ENCODE data around the gene NPTX1.

GRCh38 chr17:80451104-80451775 is 25.2 kb downstream of the NPTX1 start:
- TF ChIP-seq, protein P1, sequence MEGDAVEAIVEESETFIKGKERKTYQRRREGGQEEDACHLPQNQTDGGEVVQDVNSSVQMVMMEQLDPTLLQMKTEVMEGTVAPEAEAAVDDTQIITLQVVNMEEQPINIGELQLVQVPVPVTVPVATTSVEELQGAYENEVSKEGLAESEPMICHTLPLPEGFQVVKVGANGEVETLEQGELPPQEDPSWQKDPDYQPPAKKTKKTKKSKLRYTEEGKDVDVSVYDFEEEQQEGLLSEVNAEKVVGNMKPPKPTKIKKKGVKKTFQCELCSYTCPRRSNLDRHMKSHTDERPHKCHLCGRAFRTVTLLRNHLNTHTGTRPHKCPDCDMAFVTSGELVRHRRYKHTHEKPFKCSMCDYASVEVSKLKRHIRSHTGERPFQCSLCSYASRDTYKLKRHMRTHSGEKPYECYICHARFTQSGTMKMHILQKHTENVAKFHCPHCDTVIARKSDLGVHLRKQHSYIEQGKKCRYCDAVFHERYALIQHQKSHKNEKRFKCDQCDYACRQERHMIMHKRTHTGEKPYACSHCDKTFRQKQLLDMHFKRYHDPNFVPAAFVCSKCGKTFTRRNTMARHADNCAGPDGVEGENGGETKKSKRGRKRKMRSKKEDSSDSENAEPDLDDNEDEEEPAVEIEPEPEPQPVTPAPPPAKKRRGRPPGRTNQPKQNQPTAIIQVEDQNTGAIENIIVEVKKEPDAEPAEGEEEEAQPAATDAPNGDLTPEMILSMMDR (IDR thresholded peaks at IDR 0.05; ENCODE audit: low read depth, low read length, missing input control), result no peak
- TF ChIP-seq MAX (IDR thresholded peaks at IDR 0.05), result no peak
- TF ChIP-seq, protein P2, sequence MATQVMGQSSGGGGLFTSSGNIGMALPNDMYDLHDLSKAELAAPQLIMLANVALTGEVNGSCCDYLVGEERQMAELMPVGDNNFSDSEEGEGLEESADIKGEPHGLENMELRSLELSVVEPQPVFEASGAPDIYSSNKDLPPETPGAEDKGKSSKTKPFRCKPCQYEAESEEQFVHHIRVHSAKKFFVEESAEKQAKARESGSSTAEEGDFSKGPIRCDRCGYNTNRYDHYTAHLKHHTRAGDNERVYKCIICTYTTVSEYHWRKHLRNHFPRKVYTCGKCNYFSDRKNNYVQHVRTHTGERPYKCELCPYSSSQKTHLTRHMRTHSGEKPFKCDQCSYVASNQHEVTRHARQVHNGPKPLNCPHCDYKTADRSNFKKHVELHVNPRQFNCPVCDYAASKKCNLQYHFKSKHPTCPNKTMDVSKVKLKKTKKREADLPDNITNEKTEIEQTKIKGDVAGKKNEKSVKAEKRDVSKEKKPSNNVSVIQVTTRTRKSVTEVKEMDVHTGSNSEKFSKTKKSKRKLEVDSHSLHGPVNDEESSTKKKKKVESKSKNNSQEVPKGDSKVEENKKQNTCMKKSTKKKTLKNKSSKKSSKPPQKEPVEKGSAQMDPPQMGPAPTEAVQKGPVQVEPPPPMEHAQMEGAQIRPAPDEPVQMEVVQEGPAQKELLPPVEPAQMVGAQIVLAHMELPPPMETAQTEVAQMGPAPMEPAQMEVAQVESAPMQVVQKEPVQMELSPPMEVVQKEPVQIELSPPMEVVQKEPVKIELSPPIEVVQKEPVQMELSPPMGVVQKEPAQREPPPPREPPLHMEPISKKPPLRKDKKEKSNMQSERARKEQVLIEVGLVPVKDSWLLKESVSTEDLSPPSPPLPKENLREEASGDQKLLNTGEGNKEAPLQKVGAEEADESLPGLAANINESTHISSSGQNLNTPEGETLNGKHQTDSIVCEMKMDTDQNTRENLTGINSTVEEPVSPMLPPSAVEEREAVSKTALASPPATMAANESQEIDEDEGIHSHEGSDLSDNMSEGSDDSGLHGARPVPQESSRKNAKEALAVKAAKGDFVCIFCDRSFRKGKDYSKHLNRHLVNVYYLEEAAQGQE (IDR thresholded peaks at IDR 0.05), result no peak
- no peak for TF ChIP-seq YY1 (IDR thresholded peaks at IDR 0.05)
